WTC11 (cell line): ENCODE data around the gene EFNA5. TPM values are rescaled to one million over a fixed set of nuclear protein-coding genes. Genes with fewer than 3 reads are reported as not detected.

Experiments
- ATAC-seq: fragments of 200-7000 bp; cut with Tn5 transposase; 2 replicates; pipeline ENCODE4 v1.10.0; 2021; ENCODE audit warnings: mild to moderate bottlenecking, moderate library complexity
- CTCF ChIA-PET: fragments of 300-600 bp; sonication (Branson Sonifier 250); formaldehyde crosslinking; loops from one replicate; lab custom pipeline; 2021; ENCODE audit warnings: antibody characterized with exemption; lab: Charles Lee
- POLR2A ChIA-PET: fragments of 350-600 bp; sonication (Branson Sonifier 250); formaldehyde crosslinking; loops from one replicate; lab custom pipeline; 2021; ENCODE audit warnings: antibody characterized with exemption; lab: Charles Lee
- DNase-seq: peaks from one replicate; pipeline ENCODE4 v3.0.0; 2021; ENCODE audit warnings: low spot score
- H3K27ac Mint-ChIP-seq: 2 replicates; pipeline ENCODE4 v1.8.0; 2021; ENCODE audit warnings: mixed read lengths
- H3K27me3 Mint-ChIP-seq: 2 replicates; pipeline ENCODE4 v1.8.0; 2021; ENCODE audit warnings: low read depth, mild to moderate bottlenecking, moderate library complexity, mixed read lengths
- H3K36me3 Mint-ChIP-seq: 2 replicates; pipeline ENCODE4 v1.8.0; 2021; ENCODE audit warnings: mixed read lengths
- H3K4me1 Mint-ChIP-seq: 2 replicates; pipeline ENCODE4 v1.8.0; 2022; ENCODE audit warnings: mixed read lengths
- H3K4me3 Mint-ChIP-seq: 2 replicates; pipeline ENCODE4 v1.8.0; 2021; ENCODE audit warnings: mild to moderate bottlenecking, moderate library complexity, mixed read lengths
- H3K9me3 Mint-ChIP-seq: 2 replicates; pipeline ENCODE4 v1.8.0; 2021; ENCODE audit warnings: mixed read lengths
- ATF1 ChIP-seq: sonication (generic); formaldehyde crosslinking; IDR thresholded peaks from 2 replicates; pipeline ENCODE4 v1.8.1; 2023; ENCODE audit warnings: mild to moderate bottlenecking, moderate library complexity, missing genetic modification reagents
- EMX1 ChIP-seq: fragments of 250-450 bp; sonication (Bioruptor Pico); IDR thresholded peaks from 2 replicates; pipeline ENCODE4 v1.8.0; 2021; ENCODE audit warnings: mild to moderate bottlenecking
- ETV6 ChIP-seq: sonication (generic); formaldehyde crosslinking; IDR thresholded peaks from 2 replicates; pipeline ENCODE4 v1.8.1; 2022; ENCODE audit warnings: mild to moderate bottlenecking, missing genetic modification reagents
- JAZF1 ChIP-seq: fragments of 250-450 bp; sonication (Bioruptor Pico); IDR thresholded peaks from 2 replicates; pipeline ENCODE4 v1.9.0; 2021; ENCODE audit warnings: moderate library complexity, mild to moderate bottlenecking, inconsistent platforms
- JUN ChIP-seq: sonication (generic); formaldehyde crosslinking; IDR thresholded peaks from 2 replicates; pipeline ENCODE4 v1.8.0; 2023; ENCODE audit warnings: mild to moderate bottlenecking, missing genetic modification reagents
- NR1H2 ChIP-seq: sonication (generic); formaldehyde crosslinking; IDR thresholded peaks from 2 replicates; pipeline ENCODE4 v1.9.0; 2021; ENCODE audit warnings: mild to moderate bottlenecking, moderate library complexity, missing genetic modification reagents
- PRRX2 ChIP-seq: fragments of 250-450 bp; sonication (Bioruptor Pico); IDR thresholded peaks from 2 replicates; pipeline ENCODE4 v1.8.0; 2021; ENCODE audit warnings: mild to moderate bottlenecking
- RELA ChIP-seq: sonication (generic); formaldehyde crosslinking; IDR thresholded peaks from 2 replicates; pipeline ENCODE4 v1.8.1; 2022; ENCODE audit warnings: missing genetic modification reagents, mild to moderate bottlenecking, borderline replicate concordance
- SMAD3 ChIP-seq: sonication (generic); formaldehyde crosslinking; IDR thresholded peaks from 2 replicates; pipeline ENCODE4 v1.8.0; 2022; ENCODE audit warnings: missing genetic modification reagents, mild to moderate bottlenecking, borderline replicate concordance
- SP1 ChIP-seq: sonication (generic); formaldehyde crosslinking; conservative IDR thresholded peaks from 2 replicates; pipeline ENCODE4 v1.8.1; 2022; ENCODE audit warnings: missing genetic modification reagents
- TEAD4 ChIP-seq: sonication (generic); formaldehyde crosslinking; IDR thresholded peaks from 2 replicates; pipeline ENCODE4 v1.8.0; 2022; ENCODE audit warnings: mild to moderate bottlenecking, missing genetic modification reagents
- ZNF121 ChIP-seq: sonication (generic); formaldehyde crosslinking; IDR thresholded peaks from 2 replicates; pipeline ENCODE4 v1.8.0; 2023; ENCODE audit warnings: missing genetic modification reagents
- ZNF138 ChIP-seq: sonication (generic); formaldehyde crosslinking; conservative IDR thresholded peaks from 2 replicates; pipeline ENCODE4 v1.8.1; 2022; ENCODE audit warnings: mild to moderate bottlenecking, moderate library complexity, missing genetic modification reagents
- ZNF263 ChIP-seq: sonication (generic); formaldehyde crosslinking; IDR thresholded peaks from 2 replicates; pipeline ENCODE4 v1.8.1; 2022; ENCODE audit warnings: low read depth, mild to moderate bottlenecking, moderate library complexity, missing genetic modification reagents
- ZNF671 ChIP-seq: fragments of 250-450 bp; sonication (Bioruptor Pico); IDR thresholded peaks from 2 replicates; pipeline ENCODE4 v1.8.0; 2021; ENCODE audit warnings: mild to moderate bottlenecking
- total RNA-seq: library from RNA; stranded (reverse); gene quantifications from 3 replicates; pipeline ENCODE4 v1.2.3, GENCODE V29; 2021
- TF ChIP-seq, protein P1 (sequence below): sonication (generic); formaldehyde crosslinking; IDR thresholded peaks from 2 replicates; pipeline ENCODE4 v1.8.1; 2022; ENCODE audit warnings: missing genetic modification reagents, borderline replicate concordance
- TF ChIP-seq, protein P2 (sequence below): sonication (generic); formaldehyde crosslinking; conservative IDR thresholded peaks from 2 replicates; pipeline ENCODE4 v1.8.1; 2023; ENCODE audit warnings: mild to moderate bottlenecking, low read depth, missing genetic modification reagents, moderate library complexity
- TF ChIP-seq, protein P3 (sequence below): sonication (generic); formaldehyde crosslinking; IDR thresholded peaks from 2 replicates; pipeline ENCODE4 v1.8.0; 2023; ENCODE audit warnings: missing genetic modification reagents
- TF ChIP-seq, protein P4 (sequence below): sonication (generic); formaldehyde crosslinking; IDR thresholded peaks from 2 replicates; pipeline ENCODE4 v1.8.1; 2023; ENCODE audit warnings: mild to moderate bottlenecking, missing genetic modification reagents
- TF ChIP-seq, protein P5 (sequence below): sonication (generic); formaldehyde crosslinking; IDR thresholded peaks from 2 replicates; pipeline ENCODE4 v1.8.1; 2022; ENCODE audit warnings: low read depth, missing genetic modification reagents, borderline replicate concordance
- TF ChIP-seq, protein P6 (sequence below): sonication (generic); formaldehyde crosslinking; IDR thresholded peaks from 2 replicates; pipeline ENCODE4 v1.8.1; 2023; ENCODE audit warnings: mild to moderate bottlenecking, missing genetic modification reagents, moderate library complexity
- TF ChIP-seq, protein P7 (sequence below): sonication (generic); formaldehyde crosslinking; IDR thresholded peaks from 2 replicates; pipeline ENCODE4 v1.8.0; 2023; ENCODE audit warnings: missing genetic modification reagents, mild to moderate bottlenecking, borderline replicate concordance

EFNA5 gene
- total RNA-seq, 1 experiment from 2014 or later, result 17.4 TPM

DNA sequence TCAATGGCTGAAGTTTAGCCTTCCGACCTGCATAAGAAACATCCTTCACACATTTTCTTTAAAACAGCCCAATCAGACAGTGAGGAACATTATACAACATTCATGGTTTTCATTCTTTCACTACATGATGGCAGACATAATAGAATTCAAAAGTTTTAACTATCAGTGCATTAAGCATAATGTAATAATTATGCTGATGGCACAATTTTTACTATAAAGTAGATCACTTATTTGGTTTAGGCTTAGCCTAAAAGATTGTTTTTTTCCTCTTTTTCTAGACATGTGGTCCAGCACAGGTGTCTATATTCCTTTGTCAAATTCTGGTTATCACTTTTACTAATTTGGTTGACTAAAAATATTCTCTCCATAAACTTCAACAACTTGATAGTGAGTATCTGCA lies 46.5 kb downstream of the EFNA5 start (continued):
- TF ChIP-seq, protein P1, sequence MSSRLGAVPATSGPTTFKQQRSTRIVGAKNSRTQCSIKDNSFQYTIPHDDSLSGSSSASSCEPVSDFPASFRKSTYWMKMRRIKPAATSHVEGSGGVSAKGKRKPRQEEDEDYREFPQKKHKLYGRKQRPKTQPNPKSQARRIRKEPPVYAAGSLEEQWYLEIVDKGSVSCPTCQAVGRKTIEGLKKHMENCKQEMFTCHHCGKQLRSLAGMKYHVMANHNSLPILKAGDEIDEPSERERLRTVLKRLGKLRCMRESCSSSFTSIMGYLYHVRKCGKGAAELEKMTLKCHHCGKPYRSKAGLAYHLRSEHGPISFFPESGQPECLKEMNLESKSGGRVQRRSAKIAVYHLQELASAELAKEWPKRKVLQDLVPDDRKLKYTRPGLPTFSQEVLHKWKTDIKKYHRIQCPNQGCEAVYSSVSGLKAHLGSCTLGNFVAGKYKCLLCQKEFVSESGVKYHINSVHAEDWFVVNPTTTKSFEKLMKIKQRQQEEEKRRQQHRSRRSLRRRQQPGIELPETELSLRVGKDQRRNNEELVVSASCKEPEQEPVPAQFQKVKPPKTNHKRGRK (CRISPR knock-in tag), result no peak
- TF ChIP-seq NR1H2 (CRISPR knock-in tag), result no peak
- TF ChIP-seq ATF1 (CRISPR knock-in tag), result no peak
- TF ChIP-seq, protein P2, sequence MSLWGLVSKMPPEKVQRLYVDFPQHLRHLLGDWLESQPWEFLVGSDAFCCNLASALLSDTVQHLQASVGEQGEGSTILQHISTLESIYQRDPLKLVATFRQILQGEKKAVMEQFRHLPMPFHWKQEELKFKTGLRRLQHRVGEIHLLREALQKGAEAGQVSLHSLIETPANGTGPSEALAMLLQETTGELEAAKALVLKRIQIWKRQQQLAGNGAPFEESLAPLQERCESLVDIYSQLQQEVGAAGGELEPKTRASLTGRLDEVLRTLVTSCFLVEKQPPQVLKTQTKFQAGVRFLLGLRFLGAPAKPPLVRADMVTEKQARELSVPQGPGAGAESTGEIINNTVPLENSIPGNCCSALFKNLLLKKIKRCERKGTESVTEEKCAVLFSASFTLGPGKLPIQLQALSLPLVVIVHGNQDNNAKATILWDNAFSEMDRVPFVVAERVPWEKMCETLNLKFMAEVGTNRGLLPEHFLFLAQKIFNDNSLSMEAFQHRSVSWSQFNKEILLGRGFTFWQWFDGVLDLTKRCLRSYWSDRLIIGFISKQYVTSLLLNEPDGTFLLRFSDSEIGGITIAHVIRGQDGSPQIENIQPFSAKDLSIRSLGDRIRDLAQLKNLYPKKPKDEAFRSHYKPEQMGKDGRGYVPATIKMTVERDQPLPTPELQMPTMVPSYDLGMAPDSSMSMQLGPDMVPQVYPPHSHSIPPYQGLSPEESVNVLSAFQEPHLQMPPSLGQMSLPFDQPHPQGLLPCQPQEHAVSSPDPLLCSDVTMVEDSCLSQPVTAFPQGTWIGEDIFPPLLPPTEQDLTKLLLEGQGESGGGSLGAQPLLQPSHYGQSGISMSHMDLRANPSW (CRISPR knock-in tag), result no peak
- TF ChIP-seq, protein P3, sequence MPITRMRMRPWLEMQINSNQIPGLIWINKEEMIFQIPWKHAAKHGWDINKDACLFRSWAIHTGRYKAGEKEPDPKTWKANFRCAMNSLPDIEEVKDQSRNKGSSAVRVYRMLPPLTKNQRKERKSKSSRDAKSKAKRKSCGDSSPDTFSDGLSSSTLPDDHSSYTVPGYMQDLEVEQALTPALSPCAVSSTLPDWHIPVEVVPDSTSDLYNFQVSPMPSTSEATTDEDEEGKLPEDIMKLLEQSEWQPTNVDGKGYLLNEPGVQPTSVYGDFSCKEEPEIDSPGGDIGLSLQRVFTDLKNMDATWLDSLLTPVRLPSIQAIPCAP (CRISPR knock-in tag), result no peak
- TF ChIP-seq TEAD4 (CRISPR knock-in tag), result no peak
- TF ChIP-seq, protein P4, sequence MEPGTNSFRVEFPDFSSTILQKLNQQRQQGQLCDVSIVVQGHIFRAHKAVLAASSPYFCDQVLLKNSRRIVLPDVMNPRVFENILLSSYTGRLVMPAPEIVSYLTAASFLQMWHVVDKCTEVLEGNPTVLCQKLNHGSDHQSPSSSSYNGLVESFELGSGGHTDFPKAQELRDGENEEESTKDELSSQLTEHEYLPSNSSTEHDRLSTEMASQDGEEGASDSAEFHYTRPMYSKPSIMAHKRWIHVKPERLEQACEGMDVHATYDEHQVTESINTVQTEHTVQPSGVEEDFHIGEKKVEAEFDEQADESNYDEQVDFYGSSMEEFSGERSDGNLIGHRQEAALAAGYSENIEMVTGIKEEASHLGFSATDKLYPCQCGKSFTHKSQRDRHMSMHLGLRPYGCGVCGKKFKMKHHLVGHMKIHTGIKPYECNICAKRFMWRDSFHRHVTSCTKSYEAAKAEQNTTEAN, result no peak
- no peak for TF ChIP-seq ETV6
- TF ChIP-seq JUN (CRISPR knock-in tag), result no peak

DNA sequence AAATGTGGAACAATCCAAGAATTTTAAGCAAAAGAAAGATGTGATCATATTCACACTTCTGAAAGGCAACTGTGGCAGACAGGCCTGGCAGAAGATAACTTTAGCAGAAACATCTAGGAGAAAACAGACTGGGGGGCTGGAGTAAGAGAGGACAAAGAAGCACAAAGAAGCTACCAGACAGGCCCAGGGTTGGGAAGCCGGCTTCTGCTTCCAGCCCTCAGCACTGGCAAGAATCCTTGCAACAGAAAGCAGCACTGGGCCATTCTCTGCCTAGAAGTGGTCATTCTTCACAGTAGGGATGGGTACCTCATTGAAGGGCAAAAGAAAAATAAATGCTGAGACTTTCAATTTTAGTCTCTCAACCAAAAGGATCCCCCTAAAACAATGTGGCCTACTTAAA lies 49.6 kb downstream of the EFNA5 start:
- Mint-ChIP-seq H3K36me3 (no peaks in the 10 kb centered on the region), H3K4me1 (peaks cover 38% of the 10 kb centered on the region), H3K4me3 (no peak overlapping the region), H3K27ac (no peak overlapping the region), H3K9me3 (no peaks in the 10 kb centered on the region), H3K27me3 (no peaks in the 10 kb centered on the region)
- ChIA-PET POLR2A (no interaction called here), CTCF (interaction anchor here (1.8 kb wide), 1 partner anchor 49 kb away, joined by 6 read pairs; no protein-coding TSS in a partner anchor)
- ATAC-seq, result no peak; the same call in 1 of the 2 replicates
- DNase-seq, result no peak
- no peak for TF ChIP-seq ZNF121 (CRISPR knock-in tag)

DNA sequence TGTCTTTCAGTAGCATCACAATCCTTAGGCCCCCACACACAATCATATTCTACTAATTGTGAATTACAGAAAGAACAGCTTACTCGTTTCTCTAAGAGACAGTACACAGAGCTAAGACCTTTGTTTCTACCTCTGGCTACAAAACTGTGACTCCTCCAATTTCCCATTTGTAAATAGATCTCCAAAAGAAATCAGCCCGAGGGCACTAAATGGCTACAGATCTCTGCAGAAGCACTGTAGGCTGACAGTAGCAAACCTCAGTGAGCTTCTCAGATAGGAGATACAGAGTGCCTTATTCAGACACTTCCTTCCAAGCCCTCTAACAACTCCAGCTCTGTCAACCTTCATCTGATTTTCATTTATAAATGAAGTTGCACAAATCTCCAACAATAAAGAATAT lies 51.0 kb downstream of the EFNA5 start:
- H3K4me1 Mint-ChIP-seq, result peaks cover 45% of the 10 kb centered on the region
- ChIA-PET CTCF (no interaction called here), POLR2A (no interaction called here)
- H3K9me3 Mint-ChIP-seq, result no peaks in the 10 kb centered on the region
- H3K36me3 Mint-ChIP-seq, result no peaks in the 10 kb centered on the region
- no peak overlapping the region for H3K4me3 Mint-ChIP-seq
- DNase-seq (no peak), ATAC-seq (peak; percentile 34; the same call in 1 of the 2 replicates)
- peak overlapping the region; percentile 64 for H3K27ac Mint-ChIP-seq
- H3K27me3 Mint-ChIP-seq, result no peaks in the 10 kb centered on the region
- TF ChIP-seq EMX1 (CRISPR knock-in tag) (no peak), SMAD3 (no peak), ZNF263 (CRISPR knock-in tag) (no peak), JUN (CRISPR knock-in tag) (no peak), ZNF138 (CRISPR knock-in tag) (no peak), PRRX2 (CRISPR knock-in tag) (no peak), SP1 (CRISPR knock-in tag) (no peak), RELA (CRISPR knock-in tag) (no peak), JAZF1 (CRISPR knock-in tag) (no peak), ZNF671 (no peak)
- TF ChIP-seq, protein P5, sequence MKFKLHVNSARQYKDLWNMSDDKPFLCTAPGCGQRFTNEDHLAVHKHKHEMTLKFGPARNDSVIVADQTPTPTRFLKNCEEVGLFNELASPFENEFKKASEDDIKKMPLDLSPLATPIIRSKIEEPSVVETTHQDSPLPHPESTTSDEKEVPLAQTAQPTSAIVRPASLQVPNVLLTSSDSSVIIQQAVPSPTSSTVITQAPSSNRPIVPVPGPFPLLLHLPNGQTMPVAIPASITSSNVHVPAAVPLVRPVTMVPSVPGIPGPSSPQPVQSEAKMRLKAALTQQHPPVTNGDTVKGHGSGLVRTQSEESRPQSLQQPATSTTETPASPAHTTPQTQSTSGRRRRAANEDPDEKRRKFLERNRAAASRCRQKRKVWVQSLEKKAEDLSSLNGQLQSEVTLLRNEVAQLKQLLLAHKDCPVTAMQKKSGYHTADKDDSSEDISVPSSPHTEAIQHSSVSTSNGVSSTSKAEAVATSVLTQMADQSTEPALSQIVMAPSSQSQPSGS, result no peak
- TF ChIP-seq, protein P6, sequence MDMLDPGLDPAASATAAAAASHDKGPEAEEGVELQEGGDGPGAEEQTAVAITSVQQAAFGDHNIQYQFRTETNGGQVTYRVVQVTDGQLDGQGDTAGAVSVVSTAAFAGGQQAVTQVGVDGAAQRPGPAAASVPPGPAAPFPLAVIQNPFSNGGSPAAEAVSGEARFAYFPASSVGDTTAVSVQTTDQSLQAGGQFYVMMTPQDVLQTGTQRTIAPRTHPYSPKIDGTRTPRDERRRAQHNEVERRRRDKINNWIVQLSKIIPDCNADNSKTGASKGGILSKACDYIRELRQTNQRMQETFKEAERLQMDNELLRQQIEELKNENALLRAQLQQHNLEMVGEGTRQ (CRISPR knock-in tag), result no peak
- TF ChIP-seq, protein P7, sequence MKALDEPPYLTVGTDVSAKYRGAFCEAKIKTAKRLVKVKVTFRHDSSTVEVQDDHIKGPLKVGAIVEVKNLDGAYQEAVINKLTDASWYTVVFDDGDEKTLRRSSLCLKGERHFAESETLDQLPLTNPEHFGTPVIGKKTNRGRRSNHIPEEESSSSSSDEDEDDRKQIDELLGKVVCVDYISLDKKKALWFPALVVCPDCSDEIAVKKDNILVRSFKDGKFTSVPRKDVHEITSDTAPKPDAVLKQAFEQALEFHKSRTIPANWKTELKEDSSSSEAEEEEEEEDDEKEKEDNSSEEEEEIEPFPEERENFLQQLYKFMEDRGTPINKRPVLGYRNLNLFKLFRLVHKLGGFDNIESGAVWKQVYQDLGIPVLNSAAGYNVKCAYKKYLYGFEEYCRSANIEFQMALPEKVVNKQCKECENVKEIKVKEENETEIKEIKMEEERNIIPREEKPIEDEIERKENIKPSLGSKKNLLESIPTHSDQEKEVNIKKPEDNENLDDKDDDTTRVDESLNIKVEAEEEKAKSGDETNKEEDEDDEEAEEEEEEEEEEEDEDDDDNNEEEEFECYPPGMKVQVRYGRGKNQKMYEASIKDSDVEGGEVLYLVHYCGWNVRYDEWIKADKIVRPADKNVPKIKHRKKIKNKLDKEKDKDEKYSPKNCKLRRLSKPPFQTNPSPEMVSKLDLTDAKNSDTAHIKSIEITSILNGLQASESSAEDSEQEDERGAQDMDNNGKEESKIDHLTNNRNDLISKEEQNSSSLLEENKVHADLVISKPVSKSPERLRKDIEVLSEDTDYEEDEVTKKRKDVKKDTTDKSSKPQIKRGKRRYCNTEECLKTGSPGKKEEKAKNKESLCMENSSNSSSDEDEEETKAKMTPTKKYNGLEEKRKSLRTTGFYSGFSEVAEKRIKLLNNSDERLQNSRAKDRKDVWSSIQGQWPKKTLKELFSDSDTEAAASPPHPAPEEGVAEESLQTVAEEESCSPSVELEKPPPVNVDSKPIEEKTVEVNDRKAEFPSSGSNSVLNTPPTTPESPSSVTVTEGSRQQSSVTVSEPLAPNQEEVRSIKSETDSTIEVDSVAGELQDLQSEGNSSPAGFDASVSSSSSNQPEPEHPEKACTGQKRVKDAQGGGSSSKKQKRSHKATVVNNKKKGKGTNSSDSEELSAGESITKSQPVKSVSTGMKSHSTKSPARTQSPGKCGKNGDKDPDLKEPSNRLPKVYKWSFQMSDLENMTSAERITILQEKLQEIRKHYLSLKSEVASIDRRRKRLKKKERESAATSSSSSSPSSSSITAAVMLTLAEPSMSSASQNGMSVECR (CRISPR knock-in tag), result no peak
